EH (cell line): ENCODE data around the gene BLOC1S1.
"Not testable (repeated sequence)": the region's sequence is repeated elsewhere in the genome, so short reads cannot be mapped to it uniquely, and the experiment has no call there.

Experiments
- DNase-seq: peaks from one replicate; pipeline ENCODE4 v3.0.0-alpha.2; 2015; ENCODE audit warnings: low read depth

The BLOC1S1 gene

DNA sequence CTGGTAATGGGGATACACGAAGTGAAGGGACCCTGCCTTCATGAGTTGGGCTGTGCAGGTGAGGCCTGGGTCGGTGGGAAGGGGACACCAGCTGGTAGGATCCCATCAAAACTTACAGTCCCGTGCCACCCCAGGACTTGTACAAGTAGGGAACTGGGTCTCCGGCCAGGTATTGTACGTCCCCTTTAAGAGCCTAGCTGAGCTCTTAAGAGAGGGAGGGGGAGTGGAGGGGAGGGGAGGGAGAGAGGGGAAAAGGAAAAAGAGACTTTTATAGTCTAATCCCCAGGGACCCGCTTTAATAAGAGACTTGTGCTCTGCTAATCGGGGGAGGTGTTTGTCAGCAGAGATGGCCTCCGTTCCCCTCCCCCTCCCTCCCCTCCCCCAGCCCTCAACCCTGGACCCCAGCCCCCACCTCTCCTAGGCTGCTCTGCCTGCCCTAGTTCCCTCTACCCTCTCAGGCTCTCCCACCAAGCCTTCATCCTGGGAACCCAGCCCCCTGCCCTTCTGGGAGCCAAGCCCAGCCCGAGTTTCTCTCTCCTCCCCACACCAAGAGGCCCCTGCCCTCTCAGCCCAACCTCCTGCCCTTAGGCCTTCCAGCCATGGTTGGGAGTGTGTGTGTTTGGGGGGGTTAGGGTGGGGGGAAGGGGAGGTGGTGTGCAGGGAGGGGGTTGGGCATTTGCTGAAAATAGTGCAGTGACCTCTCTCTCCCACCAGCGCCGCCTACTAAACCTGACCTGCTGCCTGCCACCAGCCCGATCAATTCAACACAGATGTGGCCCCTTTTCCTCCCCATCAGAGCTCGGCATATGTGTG, 29.7 kb downstream of the BLOC1S1 start:
- DNase-seq, result no peak

DNA sequence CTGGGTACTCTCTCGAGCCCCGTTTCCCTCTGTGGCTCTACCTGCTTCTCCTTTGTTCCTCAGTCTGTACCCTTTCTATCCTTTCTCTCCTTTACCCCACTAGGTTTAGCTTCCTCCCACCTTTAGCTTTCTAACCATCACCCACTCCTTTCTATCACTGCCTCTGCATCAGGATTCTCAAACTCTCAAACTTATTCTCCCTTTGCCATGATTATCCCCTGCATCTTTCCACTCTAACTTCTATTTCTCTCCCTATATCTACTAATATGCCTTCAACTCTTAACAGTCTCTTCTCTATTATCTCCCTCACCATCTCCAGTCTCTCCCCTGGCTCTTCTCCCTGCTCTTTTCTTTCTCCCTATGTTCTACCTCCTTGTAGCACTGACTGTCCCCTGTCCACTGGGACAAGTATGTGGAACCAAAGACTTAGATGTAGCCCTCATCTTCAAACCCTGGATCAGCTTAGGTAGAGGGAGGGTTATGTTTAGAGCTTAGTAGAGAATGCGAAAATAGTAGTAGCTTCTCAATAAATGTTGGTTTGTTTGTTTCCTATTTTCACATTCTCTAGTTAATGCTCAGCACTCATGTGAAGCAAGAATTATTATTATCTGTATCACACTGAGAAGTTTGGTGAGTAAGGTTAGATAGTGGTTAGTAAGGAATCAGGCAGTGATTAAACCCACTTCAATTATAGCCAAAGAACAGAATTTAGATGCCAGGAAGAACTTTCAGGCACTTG, 30.5 kb downstream of the BLOC1S1 start:
- DNase-seq, result no peak

DNA sequence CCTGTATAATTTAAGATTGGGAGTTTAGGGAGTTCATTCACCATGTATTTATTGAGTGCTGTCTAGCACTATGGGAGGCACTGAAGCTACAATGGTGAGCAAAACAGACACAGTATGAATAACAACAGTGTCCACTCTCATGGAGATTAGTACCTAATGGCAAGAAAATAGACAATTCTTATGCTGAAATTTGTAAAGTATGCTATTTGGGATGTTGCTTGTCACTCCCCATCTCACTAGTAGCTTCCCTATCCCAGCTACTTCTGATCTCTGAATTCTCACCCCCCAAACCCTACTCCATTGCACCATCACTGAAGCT, 31.0 kb downstream of the BLOC1S1 start:
- DNase-seq, result no peak

DNA sequence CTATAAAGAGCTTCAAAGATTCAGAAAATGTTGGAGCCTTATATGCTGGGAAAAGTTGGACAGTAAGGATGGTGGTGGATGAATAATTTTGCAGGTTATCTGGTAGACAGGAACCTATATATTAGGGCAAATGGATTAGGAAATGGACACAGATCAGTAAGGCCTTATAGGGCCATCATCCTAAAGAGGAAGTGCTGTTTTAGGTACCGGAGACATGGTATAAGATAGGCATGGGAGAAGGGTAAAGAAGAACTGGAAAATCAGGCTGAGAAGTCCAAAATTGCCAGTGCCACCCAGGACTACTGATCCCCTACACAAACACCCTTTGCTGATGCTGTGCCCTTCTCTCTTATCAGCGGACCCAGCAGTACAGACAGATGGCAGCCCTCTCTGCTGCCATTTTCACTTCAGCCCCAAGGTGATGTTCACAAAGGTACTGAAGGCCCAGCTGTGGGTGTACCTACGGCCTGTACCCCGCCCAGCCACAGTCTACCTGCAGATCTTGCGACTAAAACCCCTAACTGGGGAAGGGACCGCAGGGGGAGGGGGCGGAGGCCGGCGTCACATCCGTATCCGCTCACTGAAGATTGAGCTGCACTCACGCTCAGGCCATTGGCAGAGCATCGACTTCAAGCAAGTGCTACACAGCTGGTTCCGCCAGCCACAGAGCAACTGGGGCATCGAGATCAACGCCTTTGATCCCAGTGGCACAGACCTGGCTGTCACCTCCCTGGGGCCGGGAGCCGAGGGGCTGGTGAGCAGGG, 32.6 kb downstream of the BLOC1S1 start:
- DNase-seq, result no peak

DNA sequence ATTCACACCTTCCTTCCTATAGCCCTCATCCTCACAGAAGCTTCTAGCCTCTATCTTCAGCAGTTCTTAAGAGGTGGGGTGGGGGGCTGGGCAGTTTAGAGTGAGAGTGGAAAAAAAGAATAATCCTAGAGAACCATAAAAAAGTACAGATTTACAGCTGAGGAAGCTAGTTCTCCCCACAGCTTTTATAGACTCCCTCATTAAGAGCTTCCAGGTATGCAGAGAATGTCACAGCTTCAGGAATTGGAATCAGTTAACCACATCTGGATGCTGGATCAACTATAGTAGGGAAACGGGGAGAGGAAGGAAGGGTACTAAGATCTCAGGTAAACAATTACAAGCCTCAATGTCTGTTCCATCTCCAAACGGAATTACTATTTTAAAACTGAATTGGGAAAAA, 39.4 kb downstream of the BLOC1S1 start:
- peak; percentile 46 for DNase-seq

DNA sequence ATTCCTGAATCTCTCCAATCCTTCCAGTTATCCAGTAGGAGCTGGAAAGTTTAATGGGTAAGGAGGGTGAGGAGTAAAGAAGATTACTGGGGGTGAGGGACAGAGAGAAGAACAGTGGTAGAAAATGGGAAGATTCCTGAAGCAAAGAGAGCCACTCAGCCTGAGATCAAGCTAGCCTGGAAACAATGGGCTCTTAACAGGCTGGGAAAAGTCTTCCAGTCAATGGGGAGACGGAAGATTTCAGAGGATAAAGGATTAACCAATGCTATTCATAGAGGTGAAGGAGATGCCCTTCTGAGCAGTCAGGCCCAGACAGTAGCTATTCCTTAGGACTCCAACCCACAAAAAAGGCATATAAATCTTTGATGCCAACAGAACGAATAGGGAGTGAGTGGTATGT, 41.9 kb downstream of the BLOC1S1 start:
- DNase-seq, result no peak

DNA sequence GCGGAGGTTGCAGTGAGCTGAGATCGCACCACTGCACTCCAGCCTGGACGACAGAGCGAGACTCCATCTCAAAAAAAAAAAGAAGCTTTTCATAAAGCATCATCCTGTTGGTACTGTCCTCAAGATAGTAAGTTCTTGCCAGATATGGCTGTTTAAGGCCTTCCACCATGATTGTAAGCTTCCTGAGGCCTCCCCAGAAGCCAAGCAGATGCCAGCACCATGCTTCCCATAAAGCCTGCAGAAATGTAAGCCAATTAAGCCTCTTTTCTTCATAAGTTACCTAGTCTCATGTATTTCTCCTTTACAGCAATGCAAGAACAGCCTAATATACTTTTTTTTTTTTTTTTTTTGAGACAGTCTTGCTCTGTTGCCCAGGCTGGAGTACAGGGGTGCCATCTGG, 42.7 kb downstream of the BLOC1S1 start:
- DNase-seq, result not testable (repeated sequence)

DNA sequence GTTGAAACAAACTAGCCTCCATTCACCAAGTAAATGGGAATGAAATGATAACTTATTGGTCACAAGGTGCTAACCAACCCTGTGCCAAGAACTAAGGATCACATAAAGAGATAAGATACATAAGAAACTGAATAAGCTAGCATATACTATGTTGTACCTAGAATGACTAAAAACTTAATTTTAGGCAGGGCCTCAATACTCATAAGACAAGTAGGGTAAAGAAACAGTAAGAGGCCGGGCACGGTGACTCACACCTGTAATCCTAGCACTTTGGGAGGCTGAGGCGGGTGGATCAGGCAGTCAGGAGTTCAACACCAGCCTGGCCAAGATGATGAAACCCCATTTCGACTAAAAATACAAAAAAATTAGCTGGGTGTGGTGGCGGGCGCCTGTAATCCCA, 44.8 kb downstream of the BLOC1S1 start:
- no peak for DNase-seq

DNA sequence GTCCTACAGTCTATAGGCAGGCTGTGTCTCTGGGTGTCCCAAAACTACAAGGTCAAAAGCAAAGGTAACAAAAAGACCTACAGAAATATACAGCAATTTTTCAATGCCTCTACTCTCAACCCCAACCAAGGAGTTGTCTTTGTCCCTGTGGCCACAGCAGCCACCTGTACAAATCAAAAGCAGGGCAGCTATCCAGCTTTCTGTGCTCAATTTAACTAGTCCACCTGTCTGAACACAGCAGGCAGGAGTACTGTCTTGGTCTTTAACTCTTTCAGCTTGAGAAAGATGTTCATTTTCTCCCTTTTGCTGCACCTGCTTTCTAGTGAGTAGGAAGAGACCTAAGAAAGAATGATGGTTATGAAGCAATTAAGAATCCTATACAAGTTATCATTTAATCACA, 46.8 kb downstream of the BLOC1S1 start:
- no peak for DNase-seq

DNA sequence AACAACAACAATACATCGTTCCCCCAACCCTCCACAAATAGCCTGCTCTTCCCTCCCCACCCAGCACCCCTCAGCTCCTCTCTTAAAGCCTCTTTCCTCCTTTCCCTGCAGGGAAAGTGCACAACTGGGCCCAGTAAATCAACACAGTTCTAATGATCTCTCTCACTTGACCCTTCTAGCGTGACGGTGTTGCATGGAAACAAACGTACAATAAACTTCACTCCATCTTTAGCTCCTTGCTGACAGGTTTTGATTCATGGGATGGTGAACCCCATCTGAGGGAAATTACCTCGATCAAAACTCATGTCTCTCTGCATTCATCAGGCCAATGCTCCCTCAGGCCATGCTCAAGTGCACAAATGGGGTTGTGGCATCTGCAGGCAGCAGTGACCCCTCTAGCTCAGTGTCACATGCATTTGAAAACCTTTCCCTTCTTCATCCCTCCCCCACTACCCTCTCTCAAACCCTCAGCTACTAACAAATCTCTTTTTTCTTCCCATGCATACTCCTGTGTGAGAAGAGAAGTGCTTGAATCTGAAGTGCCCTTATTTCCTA, 50.0 kb downstream of the BLOC1S1 start:
- DNase-seq, result no peak

DNA sequence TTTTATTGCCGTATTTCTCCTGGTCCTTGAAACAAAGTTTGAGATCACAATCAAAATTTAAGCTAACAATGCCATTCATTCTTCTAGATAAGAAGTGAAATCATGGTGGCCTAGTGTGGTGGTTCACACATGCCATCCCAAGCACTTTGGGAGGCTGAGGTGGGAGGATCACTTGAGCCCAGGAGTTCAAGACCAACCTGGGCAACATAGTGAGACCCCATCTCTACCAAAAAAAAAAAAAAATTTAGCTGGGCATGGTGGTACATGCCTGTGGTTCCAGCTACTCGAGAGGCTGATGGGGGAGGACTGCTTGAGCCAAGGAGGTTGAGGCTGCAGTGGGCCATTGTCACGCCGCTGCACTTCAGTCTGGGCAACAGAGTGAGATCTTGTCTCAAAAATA, 51.3 kb downstream of the BLOC1S1 start:
- DNase-seq, result no peak
